Subcutaneous adipose tissue (tissue), 4 donors: ENCODE results near the gene NEK7. TPM values are rescaled to one million over a fixed set of nuclear protein-coding genes. Genes with fewer than 3 reads are reported as not detected.

Experiments
- total RNA-seq, 4 donors: library from RNA; depleted of rRNA; stranded (reverse); fragments of >200 nt; gene quantifications; one replicate each; pipeline ENCODE4 v1.1.0, GENCODE V29; 2016
- TF ChIP-seq, protein P1 (sequence below): fragments of 450-650 bp; IDR thresholded peaks from one replicate; pipeline ENCODE4 v1.5.1; 2016; ENCODE audit warnings: low read depth, mild to moderate bottlenecking, control low read depth, antibody characterized with exemption, moderate library complexity

Gene NEK7
- total RNA-seq, 4 donors from 2014 or later: 112 to 246 (median 161) TPM

DNA sequence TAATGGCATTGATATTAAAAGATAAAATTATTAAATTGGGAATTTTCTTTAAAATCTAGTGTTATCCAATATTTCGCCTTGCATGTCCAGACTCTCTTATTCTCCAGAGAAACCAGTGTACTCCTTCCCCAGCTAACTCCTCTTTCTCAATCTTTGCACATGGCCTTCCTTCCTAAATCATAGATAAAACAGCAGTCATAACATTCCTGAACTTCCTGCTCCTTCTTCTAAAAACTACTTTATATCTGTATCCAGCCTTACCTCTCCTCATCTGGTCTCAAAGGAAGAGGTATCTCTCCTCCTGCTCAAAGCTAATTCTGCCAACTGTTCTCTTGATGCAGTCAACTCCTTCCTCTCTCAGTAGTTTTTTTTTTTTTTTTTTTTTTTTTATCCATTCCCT lies 39.5 kb upstream of the NEK7 start:
- TF ChIP-seq, protein P1, sequence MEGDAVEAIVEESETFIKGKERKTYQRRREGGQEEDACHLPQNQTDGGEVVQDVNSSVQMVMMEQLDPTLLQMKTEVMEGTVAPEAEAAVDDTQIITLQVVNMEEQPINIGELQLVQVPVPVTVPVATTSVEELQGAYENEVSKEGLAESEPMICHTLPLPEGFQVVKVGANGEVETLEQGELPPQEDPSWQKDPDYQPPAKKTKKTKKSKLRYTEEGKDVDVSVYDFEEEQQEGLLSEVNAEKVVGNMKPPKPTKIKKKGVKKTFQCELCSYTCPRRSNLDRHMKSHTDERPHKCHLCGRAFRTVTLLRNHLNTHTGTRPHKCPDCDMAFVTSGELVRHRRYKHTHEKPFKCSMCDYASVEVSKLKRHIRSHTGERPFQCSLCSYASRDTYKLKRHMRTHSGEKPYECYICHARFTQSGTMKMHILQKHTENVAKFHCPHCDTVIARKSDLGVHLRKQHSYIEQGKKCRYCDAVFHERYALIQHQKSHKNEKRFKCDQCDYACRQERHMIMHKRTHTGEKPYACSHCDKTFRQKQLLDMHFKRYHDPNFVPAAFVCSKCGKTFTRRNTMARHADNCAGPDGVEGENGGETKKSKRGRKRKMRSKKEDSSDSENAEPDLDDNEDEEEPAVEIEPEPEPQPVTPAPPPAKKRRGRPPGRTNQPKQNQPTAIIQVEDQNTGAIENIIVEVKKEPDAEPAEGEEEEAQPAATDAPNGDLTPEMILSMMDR: no peak

DNA sequence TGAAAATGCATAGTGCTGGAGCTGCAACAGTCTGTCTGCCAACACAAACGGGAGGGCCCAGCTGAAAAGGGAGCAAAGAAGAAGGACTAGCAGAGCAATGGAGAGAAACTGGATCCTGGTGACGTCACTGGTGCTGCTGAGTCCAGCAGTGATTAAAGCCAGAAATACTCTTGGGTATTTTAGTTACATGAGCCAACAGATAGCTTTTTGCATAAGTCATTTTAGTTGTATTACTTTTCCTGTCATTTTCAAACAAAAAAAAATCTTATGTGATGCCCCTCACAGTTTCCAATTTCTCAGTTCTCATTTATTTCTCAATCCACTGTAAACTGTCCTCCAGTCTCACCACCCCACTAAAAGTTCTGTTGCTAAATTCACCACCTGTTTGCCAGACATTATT lies 38.7 kb upstream of the NEK7 start:
- TF ChIP-seq, protein P1: no peak

DNA sequence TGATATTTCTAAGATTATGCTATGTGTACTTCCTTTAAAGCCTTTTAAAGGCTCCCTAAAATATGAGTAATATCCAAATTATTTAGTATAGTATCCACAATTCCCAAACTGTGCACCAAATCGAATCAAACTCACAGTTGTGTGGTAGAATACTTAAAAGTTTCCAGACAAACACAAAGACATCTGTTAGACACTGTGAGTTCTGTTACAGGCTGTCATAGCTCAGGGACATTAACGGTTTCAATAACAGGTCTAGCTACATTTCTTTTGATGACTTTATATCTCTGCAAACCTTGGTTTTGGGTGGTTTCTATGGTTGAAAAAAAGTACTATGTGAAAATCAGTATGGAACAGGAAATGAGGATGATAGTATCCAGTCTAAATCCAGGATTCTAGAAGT lies 36.9 kb upstream of the NEK7 start:
- TF ChIP-seq, protein P1: no peak

DNA sequence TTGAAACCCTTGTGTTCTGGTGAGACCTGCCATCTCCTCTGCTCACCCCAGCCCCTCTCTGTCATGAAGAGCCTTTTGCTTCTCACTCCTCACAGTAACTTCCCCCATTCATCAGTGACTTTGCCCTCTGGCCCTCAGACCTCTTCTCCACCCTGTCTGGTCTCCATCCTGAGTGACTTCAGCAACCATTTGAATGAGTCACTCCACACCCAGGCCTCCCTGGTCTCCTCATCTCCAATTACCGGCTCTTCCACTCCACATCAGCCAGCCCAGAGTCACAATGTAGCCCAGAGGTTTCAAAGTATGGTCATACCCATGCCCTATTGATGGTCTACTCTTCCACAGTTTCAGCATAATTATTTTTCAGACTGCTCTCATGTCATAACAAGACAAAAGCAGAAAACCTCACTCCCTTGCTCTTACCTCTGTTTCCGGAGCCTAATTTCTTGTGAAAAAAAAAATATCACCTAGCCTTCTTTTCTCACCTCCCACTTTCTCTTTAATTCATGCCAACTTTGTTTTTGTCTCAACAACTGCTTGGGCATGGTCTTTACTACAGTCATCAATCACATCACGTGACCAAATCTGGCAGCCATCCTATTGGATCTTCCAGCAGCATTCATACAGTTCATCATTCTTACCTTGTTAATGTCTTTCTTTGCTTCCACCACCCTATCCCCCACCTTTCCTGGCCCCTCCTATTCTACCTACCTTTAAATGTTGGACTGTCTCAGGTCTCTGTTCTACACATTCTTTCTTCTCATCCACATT lies 35.6 kb upstream of the NEK7 start:
- TF ChIP-seq, protein P1: no peak

DNA sequence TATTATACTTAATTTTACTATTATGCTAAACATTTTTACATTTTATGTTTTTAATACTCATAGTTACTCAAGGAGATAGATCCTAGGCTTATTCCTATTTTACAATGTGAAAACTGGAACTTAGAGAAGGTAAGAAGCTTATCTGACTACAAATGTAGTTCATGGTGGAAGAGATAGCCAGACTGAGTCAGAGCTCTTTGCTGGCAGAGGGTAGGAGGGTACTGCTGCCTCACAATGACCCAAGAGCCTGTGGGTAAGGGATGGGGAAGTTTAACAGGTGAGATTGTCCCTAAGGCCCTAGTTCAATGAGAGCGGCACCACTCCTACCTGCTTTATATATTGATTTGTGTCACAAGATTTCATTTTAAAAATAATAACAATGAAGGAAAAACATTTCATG lies 34.1 kb upstream of the NEK7 start:
- TF ChIP-seq, protein P1: no peak

DNA sequence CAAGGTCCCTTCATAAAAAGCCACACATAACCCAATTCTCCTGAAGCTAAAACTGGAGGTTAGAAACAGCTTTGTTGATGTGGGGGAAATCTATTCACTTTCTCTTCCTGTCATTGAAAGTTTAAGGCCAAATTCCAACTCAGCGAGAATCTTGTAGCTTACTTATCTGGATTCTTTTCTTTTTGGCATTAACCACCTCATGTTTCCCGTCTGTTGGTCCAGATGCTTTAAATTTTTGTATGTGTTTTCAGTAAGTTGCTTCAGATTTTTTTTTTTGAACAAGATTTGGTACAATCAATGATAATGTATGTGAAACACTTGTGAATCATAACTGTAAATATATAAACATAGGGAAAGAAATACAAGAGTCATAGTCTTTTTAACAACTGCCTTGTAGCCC lies 33.7 kb upstream of the NEK7 start:
- TF ChIP-seq, protein P1: no peak

DNA sequence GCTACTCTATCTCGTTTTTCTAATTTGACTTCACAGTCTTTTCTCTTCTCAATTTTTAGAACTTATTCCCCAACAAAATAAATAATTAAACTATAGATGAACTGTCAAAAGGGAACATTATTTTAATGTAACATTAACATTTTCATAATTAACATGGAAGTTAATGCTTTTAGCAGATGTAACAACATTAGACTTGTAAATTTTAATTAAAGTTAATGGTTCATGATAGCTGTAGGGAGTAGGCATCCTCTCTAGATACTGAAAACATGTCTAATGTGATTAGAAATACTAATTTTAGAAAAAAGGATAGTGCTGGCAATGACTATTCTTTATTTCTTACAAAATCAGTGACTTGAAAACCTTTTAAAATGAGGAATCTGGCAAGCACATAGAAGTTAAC lies 32.1 kb upstream of the NEK7 start:
- TF ChIP-seq, protein P1: no peak
